ENCODE data around the gene HELZ2.

HELZ2 gene

DNA sequence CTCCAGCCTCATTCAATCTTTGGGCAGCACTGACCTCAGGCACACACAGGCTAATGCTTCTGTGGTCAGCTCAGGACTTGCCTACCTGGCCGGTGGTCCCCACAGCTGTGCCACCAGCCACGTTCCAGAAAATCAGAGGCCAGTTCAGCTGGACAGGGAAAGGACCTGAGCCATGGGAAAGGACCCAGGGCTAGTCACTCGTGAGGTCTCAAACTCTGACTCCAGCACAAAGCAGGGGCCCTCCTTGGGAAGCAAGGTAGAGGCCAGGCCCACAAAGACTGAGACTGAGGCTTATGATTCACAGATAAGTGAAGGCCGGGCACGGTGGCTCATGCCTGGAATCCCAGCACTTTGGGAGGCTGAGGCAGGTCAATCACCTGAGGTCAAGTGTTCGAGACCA is 22.4 kb upstream of the HELZ2 start:
- no peak for DNase-seq

DNA sequence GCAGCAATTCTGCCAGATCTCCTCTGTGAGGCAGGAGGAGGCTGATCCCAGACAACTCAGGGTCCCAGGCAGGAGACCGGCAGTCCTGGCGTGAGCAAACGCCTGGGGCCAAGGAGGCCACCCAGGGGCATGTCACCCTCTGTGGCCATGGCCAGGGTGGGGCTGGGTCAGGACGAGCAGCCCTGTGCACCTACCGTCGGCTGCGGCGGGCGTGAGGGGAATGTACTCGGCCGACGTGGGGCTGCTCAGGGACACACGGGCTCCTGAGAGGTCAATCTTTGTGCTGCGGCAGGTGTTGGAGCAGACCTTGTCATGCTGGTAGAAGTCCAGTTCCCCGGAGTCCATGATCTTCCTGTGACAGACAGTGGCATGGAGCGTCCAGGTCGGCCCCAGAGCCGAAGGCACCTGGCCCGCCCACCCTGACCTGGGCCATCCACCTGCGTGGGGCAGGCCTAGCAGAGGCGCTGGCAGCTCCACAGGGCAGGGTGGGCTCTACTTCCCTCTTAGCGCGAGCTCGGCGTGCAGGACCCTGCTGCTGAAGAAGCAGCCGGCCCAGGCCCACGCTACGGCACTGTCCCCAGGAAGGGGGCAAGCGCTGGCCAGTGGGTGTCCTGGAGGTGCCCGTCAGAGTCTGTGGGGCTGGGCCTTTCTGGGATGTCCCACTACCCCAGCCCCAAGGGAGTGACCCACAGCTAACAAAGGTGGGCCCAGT is 21.5 kb upstream of the HELZ2 start:
- no peak for DNase-seq

DNA sequence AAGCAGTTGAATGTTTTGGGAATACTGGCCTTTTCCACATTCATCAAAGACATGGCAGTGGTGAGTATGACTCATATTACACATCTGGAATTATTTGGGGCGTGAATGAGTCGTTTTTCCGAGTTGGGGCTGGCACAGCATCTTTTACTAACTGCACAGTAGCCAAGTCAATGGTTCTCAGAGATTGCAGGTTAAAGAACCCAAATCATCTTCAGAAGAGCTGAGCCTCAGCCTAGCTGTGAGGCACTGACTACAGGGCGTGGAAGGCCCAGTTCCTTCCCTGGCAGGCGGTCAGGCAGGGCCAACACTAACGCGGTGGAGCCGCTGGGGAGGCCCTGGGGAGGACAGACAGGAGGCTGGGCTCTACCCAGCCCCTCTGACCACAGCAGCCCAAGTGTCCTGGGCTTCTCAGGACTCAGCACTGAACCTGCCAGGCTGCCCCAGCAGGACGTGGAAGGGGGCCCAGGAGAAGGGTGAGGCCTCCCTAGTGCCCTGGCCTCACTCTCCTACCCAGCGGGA is 20.1 kb upstream of the HELZ2 start:
- no peak for DNase-seq

DNA sequence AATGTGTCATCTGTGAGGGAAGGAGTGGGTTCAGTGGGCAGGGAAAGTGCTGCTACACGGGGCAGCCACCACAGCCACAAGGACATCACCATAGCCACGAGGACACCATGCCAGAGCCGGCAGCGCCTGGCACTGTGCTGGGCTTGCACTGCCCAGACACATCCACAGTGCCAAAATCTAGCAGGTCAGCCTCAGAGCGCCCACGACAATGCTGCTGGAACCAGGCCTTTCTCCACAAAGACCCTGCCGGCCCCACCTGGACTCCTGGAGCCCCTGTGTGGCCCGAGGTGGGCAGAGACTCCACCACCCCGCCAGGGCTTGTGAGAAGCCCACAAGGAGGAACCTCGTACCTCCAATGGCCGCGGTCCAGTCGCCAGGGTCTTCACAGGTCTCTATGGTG is 18.6 kb upstream of the HELZ2 start:
- no peak for DNase-seq

DNA sequence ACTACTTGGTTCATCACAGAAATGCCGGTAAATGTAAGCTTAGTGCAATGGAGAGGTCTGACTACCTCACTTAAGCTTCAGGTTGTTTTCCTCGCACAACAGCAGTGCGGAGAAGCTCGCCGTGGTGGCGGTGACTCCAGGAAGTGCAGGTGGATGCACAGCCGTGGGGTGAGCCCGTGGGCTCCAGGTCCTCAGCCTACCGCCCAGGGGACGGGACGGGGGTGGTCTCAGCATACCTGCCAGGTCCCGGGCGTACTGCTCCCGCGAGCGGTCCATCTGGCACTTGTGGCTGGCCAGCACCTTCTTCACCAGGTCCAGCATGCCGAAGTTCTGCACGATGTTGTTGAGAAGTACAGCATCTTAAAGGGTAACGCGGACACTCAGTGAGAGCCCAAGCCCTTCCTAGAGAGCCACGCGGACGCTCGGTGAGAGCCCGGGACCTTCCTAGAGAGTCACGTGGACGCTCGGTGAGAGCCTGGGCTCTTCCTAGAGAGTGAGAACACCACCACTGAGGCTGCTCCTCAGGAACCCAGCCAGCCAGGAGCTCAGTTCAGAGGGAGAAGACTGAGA is 17.8 kb upstream of the HELZ2 start:
- no peak for DNase-seq

DNA sequence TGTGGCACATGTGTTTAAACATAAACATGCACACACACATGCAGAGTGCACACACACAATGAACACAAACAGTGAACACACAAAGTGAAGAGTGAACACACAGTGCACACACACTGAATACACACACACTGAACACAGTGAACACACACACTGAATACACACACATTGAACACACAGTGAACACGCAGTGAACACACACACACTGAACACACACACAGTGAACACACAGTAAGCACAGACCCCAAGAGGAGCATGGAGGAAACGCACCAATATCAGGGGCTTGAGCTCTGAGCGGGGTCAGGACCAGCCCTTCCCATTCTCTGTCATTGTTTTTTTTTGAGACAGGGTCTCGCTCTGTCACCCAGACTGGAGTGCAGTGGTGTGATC is 17.1 kb upstream of the HELZ2 start:
- no peak for DNase-seq

DNA sequence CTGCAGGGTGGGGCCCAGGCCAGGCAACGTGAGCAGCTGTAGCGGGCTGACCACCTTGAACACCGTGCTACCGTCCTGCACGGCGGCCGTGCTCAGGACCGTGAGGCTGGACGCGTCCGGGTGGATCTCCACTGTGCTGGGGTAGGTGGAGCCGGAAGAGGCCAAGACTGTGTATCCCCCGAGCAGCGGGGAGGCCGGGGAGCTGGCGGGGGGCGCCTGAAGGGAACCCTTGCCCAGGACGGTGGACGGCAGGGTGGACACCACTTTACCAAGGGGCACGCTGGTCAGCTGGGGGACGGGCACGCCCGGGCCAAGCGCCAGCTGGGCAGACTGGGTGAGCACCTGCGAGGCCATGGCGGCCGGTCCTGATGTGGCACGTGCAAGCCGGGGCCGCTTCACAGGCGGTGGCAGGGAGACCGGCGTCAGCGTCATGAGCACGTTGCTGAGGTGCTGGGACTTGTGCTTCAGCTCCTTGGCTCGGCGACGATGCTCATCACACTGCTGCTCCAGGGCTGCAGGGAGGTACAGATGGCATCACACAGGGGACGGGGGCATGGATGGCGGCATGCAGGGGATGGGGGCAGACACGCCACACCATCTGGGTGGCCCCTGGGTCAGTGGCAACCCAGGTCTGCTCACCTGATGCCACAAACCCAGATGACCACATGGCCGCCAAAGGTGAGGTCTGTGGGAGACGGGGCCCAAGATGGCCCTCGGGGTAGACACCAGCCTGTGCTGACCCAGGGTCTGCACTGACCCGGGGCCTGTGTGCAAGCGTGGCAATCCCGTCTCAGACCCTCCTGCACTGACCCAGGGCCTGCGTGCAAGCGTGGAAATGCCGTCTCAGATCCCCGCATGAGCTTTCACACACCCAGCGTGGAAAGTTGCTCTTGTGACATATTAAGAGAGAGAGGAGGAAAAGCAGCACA is 16.4 kb upstream of the HELZ2 start:
- no peak for DNase-seq

DNA sequence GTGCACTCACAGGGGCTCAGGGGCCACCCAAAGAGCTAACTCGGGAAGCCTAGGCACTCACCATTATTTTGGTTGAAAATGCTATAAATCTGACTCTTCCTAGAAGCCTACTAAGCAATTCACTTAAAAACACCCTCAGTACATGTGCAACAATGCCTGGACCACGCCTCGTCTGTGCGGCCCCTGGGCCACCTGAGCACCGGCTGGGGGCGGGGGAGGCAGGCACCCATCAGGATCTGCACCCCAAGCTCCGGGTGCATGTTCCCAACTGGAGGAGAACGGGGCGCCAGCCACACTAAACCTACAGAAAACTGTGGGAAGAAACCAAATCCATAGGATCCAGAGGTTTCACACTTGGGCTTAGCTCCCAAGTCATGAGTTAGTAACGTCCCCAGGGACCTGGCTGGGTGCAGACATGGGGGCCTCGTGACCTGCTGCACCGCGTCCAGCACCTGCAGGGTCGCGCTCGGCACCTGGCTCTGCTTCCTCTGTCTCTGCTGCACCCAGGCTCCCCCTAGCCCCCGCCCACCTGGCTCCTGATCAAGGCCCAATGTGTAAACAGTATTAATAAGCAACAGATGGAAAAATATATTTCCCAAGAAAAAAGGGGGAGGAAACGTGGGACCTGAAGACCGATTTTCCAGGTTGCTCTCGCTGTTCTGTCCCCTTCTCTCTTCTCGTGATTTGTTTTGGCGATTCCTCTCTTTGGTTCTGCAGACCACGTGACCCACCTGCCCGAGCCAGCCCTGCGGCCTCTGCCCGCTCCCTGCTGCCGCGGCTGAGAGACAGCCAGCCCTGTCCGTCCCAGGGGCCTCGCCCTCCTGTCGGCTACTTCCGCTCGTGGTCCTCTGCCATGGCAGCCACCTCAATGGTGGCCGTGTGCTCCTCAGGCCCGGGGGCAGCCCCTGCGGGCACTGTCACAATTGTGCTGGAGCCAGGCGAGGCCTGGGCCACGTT is 15.5 kb upstream of the HELZ2 start:
- no peak for DNase-seq

DNA sequence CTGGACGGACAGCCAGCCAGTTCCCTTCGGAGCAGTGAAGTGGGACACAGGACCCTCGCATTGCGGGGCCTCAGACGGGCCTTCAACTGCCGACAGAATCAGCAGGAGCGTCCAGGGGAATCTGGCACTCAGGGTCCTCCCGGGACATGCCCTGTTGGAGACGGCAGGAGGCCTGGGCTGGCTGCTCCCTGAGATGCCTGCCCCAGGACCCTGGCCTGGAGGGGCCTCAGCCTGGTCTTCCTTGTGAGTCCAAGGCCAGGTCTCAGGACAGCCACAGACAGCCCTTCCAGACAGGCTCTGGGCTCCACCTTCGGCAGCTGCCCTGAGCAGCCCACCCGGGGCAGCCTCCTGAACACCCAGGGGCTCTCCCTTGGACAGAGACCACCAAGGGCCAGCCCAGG is 14.6 kb upstream of the HELZ2 start:
- DNase-seq = no peak

DNA sequence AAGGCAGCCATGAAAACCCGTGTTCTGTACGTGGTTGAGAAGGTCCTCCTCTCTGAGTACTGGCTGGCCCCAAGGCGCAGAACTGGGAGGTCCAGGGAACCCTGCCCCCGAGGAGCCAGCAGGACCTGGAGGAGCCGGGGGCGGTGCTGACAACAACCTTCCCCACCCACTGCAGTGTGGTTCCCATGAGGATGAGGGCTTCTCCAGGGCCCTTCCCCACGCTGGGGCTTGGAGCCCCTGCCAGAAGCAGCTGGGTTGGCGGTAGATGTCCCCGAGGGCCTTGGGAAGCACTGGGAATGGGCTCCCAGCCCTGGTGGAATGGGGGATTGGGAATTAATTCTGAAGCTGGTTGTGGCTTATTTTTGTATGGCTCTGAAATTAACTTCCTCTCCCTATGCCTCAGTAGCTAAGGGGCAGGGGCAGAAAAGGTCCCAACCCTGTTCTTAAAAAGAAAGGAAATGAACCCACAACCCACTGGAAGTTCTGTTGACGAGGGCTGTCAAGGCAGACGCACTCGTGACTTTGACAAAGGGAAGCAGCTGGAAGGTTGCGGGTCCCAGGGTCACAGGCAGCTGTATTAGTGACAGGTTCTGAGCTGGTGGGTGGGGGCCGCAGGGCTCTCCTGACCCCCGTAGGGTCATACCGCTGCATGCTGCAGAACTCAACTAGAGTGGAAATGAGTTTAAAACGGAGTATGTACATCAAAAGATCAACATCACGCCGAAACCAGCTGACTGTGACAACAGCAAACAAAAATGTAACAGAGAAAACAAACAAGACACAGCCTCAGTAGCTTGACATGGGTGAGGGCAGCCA is 13.9 kb upstream of the HELZ2 start:
- no peak for DNase-seq

DNA sequence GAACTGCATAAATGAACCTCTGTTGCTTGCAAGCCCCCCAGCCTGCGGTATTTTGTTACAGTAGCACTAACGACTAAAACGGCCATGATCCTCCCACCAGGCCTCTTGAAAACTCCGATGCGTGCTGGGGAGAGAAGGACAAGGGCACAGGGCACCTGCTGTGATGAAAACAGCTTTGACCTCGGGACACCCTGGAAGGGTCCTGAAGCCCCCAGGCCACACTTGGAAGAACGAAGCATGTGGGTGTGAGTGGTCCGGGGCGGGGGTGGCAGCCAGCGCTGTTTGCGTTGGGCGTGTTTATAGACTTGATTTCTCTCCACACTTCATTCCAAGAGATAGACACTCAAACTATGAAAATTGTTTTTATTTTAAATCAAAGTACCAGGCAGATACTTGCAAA is 13.2 kb upstream of the HELZ2 start:
- no peak for DNase-seq

DNA sequence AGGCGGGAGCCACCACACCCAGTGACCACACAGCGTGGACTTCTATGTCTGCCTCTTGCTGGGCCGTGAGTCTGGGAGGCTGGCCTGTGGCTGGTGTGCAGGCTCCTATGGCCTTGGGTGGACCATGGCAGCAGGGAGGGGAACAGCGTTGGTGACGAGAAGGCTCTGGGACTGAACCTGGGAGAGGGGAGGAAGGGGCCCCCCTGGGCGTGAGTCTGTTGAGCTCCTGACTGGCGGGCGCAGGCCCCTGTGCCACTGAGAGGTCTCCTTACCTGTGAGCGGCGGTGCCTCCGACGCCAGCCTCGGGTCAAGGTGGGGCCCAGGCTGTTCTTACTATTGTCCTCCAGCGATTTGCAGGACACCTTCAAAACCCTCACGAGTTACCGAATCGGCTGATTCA is 12.8 kb upstream of the HELZ2 start:
- DNase-seq = no peak

DNA sequence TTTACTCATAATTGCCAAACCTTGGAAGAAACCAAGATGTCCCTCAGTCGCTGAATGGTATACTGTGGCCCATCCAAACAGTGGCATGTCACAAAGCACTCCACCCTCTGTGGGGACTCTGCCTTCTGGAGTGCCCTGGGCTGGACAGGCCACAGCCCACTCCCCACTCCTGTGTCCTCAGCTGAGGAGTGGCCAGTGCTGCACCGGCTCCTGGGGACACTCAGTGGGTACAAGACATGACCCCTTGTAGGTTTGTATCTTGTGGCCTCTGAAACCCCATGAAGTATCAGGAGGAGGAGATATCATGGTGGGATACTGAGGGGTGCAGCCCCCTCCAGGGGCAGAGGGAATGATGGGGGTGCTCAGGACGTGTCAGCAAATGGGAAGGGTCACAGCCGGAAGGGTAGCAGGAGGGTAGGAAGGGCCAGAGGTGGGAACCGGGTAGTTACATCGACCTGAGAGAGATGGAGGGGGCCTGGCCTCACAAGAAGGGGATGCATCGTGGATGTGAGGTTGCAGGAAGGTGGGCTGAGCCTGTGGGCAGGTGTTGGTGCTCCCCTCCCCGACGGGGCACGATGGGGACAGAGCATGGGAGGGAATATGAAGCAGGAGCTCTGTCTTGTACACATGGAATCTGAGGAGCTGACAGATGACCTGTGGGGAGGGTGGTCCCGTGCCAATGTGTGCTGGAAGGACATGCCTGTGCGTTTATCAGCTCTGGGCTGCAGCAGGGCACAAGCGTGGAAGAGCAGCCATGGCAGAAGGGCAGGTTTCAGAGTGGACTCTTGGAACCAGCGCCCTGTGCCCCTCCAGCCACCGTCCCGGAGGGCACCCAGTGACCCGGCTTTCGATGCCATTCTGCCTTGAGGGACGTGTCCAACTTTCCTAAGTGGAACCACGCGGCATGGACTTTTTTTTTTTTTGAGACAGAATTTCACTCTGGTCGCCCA is 11.9 kb upstream of the HELZ2 start:
- no peak for DNase-seq

DNA sequence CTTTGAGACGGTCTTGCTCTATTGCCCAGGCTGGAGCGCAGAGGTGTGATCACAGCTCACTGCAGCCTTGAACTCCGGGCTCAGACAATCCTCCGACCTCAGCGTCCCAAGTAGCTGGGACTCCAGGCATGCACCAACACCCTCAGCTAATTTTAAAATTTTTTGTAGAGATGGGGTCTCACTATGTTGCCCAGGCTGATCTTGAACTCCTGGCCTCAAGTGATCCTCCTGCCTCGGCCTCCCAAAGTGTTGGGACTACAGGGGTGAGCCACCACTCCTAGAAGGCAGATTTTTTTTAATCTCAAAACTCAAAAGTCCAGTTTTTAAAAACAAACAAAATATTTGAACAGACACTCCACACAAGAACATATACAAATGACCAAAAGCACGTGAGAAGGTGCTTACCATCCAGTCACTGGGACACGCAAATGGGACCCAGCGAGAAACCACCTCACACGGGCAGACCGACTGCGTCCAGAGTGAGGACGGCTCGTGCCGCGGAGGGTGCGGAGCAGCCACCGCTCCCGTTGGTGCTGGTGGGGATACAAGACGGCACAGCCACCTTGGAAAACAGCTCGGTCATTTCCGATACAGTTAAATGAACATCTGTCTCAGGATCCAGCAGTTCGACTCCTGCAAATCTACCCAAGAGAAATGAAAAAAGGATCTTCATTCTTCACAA is 8.5 kb upstream of the HELZ2 start:
- no peak for DNase-seq

DNA sequence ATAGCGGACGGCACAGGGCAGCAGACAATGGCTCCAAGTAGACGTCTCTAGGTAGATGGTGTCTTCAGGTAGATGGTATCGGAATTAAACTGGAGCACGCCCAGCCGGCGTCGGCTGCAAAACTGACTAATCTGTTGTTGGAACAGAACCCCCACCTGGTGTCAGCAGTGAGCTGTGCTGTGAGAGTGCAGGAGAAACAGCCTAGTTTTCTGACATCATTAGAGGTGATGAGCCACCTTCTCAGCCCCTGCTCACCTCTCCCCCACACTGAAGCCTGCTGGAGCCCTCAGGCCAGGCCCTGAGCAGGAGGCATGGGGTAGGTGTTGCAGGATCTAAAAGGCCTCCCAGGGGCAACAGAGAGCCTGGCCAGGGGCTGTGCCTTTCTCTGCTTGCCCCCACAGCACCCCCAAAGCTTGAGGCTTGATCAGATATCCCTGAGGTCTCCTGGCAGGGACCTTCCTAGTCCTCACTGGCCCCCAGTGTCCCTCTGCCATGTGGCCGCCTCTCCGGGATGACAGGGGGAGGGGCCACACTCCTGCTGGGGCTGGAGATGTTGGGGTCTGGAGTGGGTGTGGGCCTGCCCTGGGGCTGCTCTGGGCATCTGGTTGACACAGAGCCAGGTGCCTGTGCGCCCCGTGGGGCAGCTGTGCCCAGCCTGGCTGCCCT is 6.9 kb upstream of the HELZ2 start:
- DNase-seq = peak; percentile 70

DNA sequence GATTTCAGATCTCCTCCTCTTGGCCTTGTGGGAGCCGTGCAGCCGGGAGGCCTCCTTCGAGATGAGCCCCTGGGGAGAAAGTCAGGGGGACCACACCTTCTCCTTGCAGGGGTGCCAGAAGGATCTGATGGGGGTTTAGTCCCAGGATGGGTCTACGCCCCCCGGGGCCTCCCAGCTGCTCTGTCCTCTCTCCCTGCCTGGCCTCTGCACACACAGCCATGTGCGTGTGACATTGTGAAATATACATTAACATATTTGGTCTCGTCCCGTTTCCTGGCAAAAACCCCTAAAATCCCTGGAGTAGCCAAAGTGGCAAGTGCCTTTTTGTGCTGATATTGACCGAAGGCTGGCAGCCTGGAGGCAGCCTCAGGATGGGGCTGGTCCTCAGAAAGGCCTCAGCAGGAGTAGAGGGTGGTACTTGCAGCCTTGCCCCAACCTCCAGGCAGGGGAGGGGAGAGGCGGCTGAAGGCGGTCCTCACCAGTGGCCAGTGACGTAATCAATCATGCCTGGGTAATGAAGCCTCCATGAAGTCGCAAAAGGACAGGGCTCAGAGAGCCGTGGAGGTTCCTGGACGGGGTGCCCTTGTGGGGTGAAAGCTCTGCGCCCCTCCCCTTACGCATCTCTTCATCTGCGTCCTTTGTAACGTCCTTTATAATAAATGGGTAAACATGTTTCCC is 5.1 kb upstream of the HELZ2 start:
- DNase-seq = no peak

DNA sequence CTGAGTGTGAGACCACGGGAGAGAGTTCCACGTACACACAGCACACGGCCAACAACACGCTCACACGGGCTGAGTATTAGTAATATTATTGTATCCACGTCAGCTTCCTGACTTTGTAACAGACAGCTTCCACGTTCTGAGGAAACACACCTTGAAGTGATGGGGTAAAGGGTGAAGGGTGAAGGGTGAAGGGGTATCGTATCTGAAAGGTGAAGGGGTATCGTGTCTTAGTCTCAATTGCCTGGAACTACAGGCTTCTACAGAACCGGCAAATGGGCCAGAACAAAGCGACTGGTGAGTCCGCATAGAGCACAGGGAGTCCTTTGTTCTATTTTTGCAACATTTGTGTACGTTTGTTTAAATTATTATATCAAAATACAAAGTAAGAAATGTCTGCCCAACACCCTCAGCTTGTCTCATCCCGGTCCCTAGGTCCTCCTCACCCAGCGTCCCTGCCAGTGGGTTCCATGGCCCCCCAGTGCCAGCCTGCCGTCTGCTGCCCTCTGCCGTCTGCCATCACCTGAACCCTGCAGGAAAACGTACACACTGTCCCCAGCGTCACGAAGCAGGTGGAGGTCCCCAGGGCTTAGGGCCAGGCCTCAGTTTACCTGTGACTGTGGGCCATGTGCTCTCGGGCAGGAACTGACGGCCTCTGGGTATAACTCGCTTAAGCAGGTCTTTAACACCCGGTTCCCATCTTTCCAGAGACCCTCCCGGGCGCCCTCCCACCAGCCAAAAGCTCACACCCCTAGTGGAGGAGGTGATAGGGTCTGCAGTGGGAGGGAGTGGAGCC is 4.4 kb upstream of the HELZ2 start:
- DNase-seq = peak; percentile 29
